Effector CD4-positive, alpha-beta T cell (primary cell): ENCODE results near the gene SLX4IP.

ENCODE experiments used
- DNase-seq: peaks from one replicate; pipeline ENCODE4 v3.0.0-alpha.2; 2020

The SLX4IP gene

GRCh38 chr20:10429443-10429981, 5.6 kb upstream of the SLX4IP start:
- DNase-seq = no peak

- DNase-seq = no peak
Measured at GRCh38 chr20:10430000-10430466, 5.1 kb upstream of the SLX4IP start.

DNA sequence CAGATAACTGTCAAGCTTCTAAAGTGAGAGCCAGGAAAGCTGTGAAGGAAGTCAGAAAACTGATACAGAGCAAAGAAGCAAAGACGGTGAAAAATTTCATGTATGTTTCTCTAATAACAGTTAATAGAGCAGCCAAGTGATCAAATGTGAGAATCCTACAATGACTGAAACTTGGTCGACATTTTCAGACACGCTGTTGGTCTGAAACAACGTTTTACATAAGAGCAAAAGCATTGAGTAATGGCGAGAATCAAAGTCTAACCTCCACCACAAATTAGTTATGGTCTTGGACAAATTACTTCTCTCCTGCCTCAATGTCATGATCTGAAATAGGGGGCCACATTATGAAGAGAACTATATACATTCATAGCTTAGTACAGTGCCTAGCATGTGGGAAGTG, 4.4 kb upstream of the SLX4IP start:
- no peak for DNase-seq

DNA sequence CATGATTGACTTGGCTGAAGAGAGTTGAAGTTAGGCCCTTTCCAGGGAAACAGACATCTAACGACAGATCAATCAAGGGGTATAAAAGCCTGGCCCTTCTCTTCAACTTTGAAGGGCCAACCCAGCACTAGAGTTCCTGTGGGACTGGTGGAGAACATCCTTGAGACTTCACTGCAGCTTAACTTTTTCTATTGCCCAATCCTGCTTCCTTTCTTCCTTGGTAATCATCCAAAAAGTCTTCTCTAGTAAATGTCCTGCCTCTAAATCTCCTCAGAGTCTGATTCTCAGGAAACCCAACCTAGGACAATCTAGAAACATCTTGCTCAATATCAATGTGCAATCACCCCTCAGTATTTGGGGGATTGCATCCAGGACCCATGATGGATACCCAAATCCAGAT, 3.0 kb upstream of the SLX4IP start:
- DNase-seq = no peak

DNA sequence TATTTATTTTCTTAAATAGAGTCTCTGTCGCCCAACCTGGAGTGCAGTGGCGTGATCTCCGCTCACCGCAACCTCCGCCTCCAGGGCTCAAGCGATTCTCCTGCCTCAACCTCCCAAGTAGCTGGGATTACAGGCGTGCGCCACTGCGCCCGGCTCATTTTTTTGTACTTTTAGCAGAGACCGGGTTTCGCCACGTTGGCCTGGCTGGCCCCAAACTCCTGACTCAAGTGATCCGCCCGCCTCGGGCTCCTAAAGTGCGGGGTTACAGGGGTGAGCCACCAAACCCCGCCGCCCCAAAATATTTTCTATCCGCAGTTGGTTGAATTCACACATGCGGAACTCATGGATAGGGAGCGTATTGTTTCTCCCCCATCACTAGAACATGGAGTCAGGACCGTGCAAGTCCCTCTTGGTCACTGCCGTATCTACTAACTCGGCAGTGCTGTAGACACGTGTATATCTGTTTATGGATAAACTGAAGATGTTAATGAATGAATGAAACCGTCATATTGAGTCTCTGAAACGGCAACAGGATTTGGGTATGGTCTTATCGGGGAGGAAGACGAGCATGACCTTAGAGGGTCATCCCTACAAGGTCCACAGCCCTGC, 2.0 kb upstream of the SLX4IP start:
- DNase-seq = no peak

DNA sequence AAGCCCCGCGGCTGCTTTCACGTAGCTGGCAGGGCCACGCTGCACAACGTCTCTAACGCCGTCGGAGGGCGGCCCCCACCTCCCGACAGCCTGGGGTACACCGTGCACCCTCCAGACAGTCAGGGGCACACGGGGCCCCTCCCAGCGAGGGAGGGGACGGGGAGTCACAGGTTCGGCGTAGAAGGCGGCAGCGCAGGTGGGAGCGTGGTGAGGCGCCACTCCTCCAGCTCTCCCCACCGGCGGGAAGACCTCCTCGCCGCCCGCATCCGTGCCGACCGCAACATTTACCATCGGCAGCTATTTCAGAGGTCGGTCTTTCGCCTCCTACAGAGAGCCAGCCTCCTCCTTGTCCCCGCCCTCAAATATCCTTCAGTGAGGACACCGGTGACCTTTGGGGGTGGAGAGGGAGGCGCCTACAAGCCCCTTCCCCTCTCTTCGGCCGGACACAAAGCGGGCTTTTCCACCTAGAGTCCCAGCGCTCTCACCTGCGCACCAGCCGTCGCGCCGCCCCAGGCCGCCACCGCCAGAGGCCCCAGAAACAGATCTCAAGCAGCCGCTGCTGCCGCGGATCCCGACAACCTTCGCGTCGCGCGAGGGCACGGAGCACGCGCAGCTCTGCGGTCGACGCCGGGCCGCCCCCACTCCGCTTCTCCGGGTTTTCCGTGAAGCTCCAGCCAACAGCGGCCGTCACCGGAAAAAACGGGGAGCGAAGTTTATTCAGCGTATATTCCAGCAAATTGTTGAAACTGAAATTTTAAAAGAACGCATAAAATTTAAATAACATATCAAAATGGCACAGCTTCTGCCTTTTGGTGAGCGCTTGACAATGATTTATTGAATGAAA, 1.3 kb upstream of the SLX4IP start, which contains the start of gene MKKS:
MKKS (minus strand) TSS at position 600 of the 844 bp plus-strand sequence. CDS start 20,708 bp downstream, outside the sequence.
- DNase-seq = peak; percentile 79

GRCh38 chr20:10434467-10434831, 656 bp upstream of the SLX4IP start:
- peak; percentile 64 for DNase-seq

DNA sequence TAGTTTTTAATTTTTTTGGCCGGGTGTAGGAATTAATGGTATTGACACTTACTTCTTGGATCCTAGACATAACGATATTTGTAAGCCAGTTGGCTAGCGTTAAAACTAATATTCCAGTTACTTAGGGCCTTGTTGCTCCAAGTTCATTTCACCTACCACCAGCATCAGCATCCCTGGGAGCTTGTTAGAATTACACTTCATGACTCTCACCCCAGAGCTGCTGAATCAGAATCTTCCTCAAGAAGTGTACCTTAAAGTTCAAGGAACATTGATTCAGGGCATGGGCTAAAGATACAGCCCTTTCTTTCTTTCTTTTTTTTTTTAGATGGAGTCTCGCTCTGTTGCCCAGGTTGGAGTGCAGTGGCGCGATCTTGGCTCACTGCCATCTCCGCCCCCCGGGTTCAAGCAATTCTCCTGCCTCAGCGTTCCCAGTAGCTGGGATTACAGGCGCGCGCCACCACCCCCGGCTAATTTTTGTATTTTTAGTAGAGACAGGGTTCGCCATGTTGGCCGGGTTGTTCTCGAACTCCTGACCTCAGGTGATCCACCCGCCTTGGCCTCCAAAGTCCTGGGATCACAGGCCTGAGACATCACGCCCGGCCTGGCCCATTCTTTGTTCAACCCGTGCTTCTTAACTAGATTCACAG, 1.1 kb downstream of the SLX4IP start:
- no peak for DNase-seq

DNA sequence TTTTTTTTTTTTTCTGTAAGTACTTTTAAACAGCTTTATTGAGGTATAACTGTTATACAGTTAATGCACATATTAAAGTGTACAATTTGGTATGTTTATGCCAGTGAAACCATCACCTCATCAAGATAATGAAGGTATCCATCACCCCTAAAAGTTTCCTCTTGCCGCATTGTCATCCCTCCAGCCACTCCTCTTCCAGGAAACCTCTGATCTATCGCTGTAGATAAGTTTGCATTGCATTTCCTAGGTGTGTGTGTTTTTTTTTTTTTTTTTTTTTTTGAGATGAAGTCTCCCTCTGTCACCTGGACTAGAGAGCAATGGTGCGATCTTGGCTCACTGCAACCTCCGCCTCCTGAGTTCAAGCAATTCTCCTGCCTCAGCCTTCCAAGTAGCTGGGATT, 3.1 kb downstream of the SLX4IP start:
- no peak for DNase-seq

DNA sequence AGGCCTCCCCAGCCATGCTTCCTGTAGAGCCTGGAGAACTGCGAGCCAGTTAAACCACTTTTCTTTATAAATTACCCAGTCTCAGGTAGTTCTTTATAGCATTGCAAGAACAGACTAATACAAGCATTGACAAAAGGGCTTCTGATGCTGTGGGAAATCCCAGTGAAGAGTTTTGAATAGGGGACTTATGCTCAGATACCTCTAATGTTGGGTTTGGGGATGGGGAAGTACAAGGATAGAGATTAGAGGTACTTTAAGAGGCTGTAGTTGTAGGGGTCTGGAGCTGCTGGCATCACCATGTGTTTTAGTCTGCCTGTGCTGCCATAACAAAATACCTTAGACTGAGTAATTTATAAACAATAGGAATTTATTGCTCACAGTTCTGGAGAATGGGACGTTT, 8.8 kb downstream of the SLX4IP start:
- DNase-seq = no peak

GRCh38 chr20:10445758-10446157, 10.7 kb downstream of the SLX4IP start:
- no peak for DNase-seq

DNA sequence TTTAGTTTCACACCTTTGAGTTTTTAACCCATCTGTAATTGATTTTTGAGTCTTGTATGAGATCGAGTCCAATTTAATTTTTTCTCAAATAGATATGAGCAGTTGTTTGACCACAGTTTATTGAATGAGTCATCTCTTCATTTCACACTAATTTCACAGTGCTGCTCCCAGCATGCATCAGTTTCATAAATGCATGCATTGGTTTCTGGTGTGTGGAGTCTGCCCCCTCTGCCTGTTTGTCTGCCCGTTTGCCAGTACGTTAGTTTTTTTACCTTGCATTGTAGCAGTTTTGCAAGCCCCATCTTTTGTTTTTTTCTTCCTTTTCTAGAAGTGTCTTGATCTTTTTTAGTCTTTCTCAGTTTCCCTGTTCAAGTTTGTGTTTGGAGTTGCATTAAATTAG, 11.9 kb downstream of the SLX4IP start:
- peak; percentile 30 for DNase-seq

- no peak for DNase-seq
Measured at GRCh38 chr20:10448270-10449156, 13.4 kb downstream of the SLX4IP start.

- DNase-seq = no peak
Measured at GRCh38 chr20:10449270-10449669, 14.2 kb downstream of the SLX4IP start.

- DNase-seq = no peak
Measured at GRCh38 chr20:10453241-10453640, 18.1 kb downstream of the SLX4IP start.

DNA sequence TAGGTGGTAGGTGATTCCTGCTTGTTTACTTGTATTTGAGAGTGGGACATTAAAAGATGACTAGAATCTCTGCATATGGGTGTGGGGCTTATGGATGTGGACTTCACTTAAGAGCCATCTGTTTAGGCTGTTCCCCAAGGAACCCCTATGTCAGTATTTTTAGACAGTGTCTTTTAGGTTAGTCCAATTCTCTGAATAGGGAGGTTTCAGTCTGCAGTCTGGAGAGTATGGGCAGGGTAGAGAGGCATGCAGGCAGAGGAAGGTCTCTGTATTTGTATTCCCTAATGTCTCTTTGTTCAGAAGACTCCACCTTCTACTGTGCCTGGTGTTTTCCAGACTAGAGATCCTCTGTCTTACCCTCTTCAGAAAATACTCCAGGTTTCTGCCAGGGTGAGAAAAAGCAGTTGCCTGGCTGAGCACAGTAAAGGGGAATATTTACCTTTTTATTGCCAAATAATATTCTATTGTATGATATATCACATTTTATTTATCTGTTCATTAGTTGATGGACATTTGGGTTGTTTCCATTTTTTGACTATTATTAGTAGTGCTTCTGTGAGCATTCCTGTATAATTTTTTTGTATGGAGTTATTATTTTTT, 19.1 kb downstream of the SLX4IP start:
- DNase-seq = no peak

DNA sequence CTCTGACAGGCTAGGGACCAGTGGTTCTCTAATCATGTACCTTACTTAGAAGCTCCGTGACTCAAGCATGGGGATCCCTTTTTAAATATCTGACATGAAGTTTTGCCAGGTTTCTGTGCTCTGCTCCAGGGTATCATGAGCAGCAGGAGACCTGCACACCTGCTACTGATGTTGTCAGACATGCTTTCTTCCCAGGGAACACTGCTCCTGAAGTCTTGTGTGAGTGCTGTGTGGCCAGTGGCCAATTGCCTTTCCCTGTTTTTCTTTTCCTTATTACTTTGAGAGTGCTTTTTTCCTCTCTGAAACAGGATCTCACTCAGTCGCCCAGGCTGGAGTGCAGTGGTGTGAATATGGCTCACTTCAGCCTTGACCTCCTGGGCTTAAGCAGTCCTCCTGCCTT, 26.4 kb downstream of the SLX4IP start:
- DNase-seq = no peak

- no peak for DNase-seq
Measured at GRCh38 chr20:10462516-10462915, 27.4 kb downstream of the SLX4IP start.

DNA sequence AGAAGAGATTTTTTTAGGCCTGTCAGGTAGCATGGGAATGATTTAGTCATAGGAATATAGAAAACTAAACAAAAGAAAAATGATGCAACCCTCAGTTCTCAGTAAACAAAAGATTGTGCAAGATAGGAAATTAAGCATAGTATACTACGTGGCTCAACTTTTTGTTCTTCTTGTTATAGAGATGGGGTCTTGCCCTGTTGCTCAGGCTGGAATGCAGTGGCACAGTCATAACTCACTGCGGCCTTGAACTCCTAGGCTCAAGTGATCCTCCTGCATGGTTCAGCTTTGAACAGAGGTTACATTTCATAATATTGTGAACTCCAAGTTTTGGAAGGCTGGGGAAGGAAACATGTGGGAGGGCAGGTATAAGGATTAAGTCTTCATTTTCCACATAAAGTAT, 28.5 kb downstream of the SLX4IP start:
- no peak for DNase-seq

GRCh38 chr20:10465135-10465534, 30.0 kb downstream of the SLX4IP start:
- no peak for DNase-seq

- no peak for DNase-seq
Measured at GRCh38 chr20:10466325-10466724, 31.2 kb downstream of the SLX4IP start.

GRCh38 chr20:10466855-10467254, 31.8 kb downstream of the SLX4IP start:
- no peak for DNase-seq
